Activated CD4-positive, CD25-positive, alpha-beta regulatory T cell treated with anti-CD3 and anti-CD28 coated beads, Interleukin-2, amount 50 U/mL, for 16 hours (primary cell): ENCODE data around the gene KCNMA1.

Experiments used
- DNase-seq: peaks from one replicate; pipeline ENCODE4 v3.0.0-alpha.2; 2020; ENCODE audit warnings: low read depth, low spot score

KCNMA1 gene

DNA sequence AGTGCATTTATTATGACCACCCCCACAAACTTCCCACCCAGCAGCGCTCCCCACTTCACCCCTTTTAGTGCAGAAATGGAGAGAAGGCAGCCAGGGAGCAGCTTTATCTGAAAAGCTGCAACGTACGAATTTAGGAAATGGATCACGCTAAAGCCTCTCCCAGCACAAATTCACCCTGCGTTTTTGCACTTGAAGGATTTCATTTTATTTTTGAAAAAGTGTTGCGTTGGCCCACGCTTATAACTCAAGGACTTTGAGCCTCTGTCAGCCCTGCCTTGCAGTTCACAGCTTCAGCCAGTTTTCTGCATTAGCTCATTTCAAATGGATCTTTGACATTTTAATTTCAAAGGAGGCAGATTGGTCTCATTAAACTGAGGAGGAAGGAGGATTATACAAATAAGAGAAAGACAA, 556.1 kb downstream of the KCNMA1 start:
- no peak for DNase-seq

DNA sequence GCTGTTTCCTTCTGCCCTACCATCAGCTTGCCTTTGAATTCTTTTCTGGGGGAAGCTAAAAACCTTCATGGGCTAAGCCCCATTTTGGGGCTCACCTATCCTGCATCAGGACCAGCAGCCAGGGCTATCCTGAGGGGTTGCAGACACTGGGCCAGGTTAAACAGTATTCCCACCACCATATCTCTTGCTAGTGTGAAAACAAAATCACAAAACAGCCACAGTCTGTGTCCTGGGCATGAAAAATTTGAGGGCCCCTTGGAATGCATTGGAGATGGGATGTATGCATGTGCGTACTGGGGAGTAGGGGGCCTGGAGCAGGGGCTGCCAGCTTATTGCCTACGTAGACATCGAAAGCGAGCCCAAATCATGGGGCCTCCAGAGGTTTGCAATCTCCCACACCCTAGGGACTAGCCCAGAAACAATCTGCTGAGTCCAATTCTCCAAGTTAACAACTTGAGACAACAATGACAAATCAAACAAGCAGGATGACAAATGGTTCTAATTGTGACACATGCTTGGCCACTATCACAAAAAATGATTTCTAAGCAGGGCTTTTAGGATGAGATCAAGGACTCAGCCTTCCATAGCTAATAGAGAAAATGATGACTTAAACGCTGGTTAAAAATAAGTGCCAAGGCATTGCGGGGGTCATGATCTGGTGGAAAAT, 557.1 kb downstream of the KCNMA1 start:
- DNase-seq, result no peak

DNA sequence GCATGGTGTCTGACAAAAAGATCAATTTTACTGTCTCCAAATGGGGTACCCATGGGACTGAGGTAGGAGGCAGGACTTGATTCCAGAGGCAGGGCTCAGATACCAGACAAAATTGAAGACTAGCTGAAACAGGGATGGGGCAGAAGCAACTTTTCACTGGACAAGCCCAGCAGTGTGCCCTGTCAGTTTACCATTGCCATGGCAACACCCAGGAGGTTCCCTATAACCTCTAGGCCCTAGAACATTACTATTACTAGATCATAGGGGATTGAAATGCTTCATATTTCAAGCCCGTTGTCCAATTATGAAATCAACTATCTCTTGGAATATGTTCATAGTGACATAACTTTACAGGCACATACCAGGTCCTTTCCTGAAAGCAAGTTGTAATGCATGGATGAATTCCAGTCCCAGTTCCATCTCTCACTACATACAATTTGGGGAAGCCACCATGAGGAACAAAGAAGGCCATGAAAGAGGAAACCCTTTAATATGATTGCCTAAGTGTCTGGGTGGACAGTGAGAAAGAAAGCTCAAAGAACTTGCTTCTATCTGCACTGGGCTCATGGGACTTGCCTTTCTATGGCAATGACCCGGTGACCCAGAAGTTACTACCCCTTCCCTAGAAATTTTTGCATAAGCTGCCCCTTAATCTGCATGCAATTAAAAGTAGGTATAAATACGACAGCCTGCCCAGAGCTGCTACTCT, 557.9 kb downstream of the KCNMA1 start:
- no peak for DNase-seq

DNA sequence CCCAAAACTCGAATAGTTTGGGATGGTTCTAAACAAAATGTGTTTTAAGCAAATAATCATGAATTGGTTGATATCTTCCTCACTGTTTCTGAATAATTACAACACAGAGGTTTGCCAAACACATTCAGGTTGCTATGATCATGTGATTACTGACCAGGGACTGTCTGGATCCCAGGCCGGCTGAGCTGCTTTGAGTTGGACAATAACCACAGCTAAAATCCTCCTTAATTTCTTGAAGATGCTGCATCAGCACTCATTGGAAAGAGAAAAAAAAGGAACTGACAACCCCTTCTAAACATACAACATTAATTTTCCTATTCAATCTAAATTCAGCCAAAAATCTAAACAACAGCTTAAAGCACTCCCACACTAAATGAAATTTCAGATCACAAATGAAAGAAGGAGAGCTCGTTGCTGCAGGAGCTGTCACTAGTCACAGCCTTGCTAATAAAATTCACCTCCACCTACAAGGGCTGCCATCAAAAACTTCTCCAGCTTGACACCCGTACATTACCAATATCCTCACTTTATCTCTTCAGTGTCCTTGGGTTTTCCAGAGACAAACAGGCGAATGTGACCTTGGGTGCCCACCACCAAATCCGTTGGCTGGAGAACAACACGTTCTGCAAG, 560.2 kb downstream of the KCNMA1 start:
- no peak for DNase-seq

- no peak for DNase-seq
Measured at GRCh38 chr10:77075926-77076325, 561.7 kb downstream of the KCNMA1 start.

DNA sequence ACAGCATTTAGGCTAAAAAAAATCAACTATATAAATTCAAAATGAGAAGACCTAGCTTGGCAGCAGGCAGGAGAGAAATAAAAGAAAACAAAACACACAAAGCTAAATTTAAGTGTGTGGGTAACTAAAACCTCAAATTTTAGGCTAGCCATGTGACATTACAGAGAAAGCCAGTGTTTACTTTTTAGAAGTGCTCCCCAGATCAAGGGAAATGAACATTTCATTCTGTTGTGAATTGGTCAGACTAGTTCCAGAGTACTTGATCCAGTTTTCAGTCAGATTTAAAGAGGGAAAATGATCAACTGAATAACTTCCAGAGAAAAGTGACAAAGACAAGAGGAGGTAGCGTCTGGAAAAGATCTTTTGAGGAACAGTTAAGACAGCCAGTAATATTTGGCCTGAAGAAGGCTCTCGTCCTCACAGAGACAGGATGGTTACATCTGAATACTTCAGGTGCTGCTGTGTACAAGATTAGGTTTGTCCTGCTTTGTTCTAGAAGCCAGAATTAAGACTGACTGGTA, 563.4 kb downstream of the KCNMA1 start:
- DNase-seq, result no peak

- DNase-seq, result no peak
Measured at GRCh38 chr10:77073663-77073960, 564.0 kb downstream of the KCNMA1 start.

DNA sequence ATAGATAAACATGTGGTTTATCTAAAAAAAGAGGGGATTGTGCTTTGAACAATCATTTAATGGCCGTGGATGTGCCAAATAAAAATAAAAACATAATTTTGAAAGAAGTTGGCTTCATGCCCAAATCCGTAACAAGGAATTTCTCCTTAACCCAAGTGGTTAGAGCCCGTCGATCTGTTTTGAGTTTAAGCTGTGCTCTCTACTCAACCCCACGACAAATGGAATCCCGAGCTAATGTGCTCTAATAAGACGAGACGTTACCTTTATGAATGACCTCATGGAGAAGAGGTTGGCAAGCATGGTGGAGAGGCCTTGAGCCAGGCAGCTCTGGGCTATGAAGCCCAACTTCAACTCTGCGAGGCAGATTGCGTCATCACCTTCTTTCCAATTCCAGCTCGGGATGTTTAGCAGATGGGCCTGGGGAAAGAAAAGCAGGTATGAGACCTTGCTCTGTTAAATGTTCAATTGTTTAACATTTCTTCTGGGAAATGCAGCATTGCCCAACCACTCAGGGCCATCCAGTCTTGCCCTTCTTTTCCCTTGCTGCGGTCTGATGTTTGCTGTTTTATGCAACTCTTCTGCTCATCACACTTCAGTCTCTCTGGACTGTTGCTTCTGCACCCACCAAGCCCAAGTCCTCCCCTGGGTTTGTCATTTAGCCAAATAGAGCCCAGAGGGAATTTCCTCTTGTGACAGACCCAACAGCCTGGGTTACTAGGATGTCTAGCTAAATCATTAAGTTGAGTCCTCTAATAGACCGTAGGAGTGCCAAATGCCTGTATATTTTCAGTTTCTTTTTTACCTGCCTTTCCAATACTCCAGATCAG, 564.6 kb downstream of the KCNMA1 start:
- DNase-seq, result no peak

DNA sequence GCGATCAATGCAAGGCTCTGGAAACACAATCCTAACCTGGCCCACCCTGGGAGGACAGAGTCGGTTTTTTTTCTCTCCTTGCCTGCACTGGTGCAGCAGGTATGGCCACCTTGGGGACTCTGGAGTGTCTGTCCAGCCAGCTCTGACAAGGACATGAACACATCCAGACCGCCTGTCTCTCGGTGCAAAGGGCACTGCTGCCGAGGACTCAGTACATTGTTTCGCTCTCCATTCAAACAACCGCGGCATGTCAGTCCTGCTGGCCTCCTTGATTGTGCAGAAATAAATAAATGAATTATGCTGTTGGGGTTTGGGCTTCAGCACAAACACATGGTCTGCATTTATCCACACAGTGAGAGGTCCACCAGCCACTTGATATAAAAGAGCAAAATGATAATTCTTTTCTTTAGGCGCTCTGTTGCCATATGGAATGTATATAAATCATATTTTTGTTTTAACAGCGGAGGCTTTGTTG, 565.2 kb downstream of the KCNMA1 start:
- DNase-seq, result no peak

- no peak for DNase-seq
Measured at GRCh38 chr10:77071956-77072355, 565.7 kb downstream of the KCNMA1 start.

- DNase-seq, result no peak
Measured at GRCh38 chr10:77071001-77071511, 566.6 kb downstream of the KCNMA1 start.

DNA sequence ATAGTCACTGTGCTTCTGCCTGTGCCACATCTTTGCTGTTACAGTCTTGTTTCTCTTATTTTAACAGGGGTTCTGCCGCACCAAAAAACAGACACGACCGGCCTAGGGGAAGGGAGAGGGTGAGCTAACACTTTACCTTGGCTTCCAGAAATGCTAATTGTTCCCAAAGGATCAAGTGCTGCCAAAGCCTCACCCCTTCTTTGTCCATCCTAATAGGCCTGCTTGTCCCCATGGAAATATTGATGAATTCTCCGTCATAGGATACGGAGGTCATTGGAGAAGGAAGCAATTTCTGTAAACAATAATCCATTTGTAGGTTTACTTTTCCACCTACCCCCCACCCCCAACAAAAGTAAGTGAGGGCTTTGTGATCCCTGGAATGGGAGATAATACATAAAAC, 567.3 kb downstream of the KCNMA1 start:
- DNase-seq, result no peak

DNA sequence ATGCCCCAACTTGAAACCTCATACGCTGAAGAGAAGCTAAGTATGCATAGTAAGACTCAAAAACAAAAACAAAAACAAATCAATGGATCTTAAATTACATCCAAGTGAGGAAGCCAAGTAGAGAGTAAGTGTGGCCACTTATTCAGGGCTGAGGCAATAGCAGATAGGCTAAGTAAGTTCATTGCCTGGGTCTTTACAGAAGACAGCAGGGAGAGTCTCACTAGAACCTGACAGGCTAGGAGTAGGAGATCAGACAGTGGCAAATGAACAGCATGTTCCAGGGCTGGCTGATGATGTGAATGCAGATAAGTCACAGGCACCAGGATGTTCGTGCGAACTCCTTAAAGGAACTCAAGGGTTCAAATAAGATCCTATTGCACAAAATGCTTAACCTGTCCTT, 568.6 kb downstream of the KCNMA1 start:
- DNase-seq, result no peak

DNA sequence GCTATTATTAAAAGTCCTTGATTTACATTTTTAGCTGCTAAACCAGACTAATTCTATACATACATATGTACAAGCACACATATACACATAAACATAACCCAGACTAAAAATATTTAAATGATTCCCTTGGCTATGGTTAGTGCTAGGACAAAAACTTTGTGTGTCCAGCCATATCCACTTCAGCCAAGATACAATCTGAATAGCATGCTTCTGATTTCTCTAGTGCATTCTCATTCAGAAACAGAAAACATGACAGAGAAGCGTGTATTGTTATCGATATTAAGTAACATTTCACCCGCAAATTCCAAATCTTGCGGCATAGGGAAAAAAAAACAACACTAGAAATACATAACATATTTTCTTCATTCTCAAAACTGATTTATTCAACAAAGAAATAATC, 569.3 kb downstream of the KCNMA1 start:
- DNase-seq, result no peak

GRCh38 chr10:77062381-77062780, 575.2 kb downstream of the KCNMA1 start:
- no peak for DNase-seq

GRCh38 chr10:77060913-77061312, 576.7 kb downstream of the KCNMA1 start:
- no peak for DNase-seq

DNA sequence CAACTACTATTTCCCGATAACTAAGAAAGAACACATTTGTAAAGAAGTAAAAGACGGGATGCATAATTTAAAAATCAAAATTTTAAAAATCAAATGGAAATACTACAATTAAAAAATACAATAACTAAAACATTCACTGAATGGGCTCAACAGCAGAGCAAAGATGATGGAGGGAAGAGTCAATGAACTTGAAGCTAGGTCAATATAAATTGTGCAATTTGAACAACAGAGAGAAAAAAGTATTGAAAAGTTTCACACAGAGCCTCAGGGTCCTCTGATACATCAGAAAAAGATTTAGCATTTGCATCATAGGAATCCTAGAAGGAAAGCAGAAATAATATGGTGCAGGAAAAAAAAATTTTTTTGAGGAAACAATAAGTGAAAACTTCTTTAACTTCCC, 581.0 kb downstream of the KCNMA1 start:
- no peak for DNase-seq

GRCh38 chr10:77052593-77052992, 585.0 kb downstream of the KCNMA1 start:
- no peak for DNase-seq

DNA sequence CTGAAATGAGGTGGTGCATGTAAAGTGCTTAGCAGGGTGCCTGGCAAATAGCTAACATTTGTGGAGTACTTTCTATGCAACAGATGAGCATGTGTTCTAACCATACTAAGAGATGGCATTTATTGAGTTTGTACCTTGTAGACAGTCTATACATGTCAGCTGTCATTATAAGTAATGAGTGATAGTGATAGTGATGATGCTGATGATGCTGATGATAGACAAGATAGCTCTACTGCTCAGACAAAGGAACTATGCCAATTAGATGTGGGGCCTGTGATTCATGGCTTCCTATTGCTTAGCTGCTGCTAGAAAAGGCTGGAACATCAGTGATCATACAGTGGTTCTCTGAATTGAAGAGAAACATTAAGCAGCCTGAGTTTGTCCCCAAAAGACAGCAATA, 585.8 kb downstream of the KCNMA1 start:
- no peak for DNase-seq

GRCh38 chr10:77049896-77050295, 587.7 kb downstream of the KCNMA1 start:
- DNase-seq, result no peak

DNA sequence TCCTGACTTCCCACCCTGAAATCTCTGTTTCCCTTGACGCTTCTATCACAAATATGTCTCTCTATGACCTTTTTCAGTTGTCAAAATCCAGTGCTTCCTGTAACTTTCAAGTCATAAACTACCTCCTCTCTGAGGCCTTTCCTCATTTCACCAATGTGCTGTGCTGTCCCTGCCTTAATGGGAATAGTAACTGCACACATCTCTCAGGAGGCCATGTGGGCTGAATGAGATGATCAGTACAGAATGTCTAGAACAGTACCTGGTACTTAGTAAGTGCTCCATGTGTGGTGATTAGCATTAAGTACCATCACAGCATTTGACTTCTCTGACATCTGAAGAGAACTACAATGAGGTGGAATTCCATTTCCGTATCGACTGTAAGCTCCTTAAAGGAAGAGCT, 588.5 kb downstream of the KCNMA1 start:
- no peak for DNase-seq

GRCh38 chr10:77045085-77045484, 592.5 kb downstream of the KCNMA1 start:
- DNase-seq, result no peak
